ENCODE measurements around the gene USP14. TPM values are rescaled to one million over a fixed set of nuclear protein-coding genes. Genes with fewer than 3 reads are reported as not detected.

Gene USP14
- total RNA-seq, 2 experiments from 2014 or later, result 94.7 to 101 TPM

DNA sequence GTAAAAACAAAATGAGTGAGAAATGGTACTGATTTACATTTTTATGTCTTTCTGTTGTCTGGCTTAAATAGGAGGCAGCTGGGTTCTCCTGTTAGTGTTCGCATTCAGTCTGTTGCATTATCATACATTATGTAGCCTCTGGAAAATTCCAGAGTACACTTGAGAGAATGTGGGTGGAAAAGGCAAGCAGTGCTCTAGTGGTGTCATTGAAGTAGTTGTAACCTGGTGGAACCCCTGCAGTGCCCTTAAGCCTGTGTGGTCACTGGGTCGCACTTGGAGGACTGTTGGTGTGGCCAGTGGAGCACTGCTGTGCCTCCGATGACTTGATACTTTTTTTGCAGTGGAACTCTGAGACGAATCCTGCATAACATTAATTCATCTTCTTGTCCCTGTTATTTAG lies 52.4 kb downstream of the USP14 start:
- POLR2A ChIA-PET, result no interaction called here
- Mint-ChIP-seq H3K27me3 (no peaks in the 10 kb centered on the region), H3K36me3 (ENCODE audit: low read depth) (peaks cover 66% of the 10 kb centered on the region), H3K9me3 (ENCODE audit: low read depth) (no peaks in the 10 kb centered on the region), H3K4me1 (no peaks in the 10 kb centered on the region), H3K4me3 (no peak overlapping the region), H3K27ac (peak overlapping the region; percentile 60)
- CTCF ChIA-PET, result no interaction called here
- ATAC-seq, result no peak
- no peak for DNase-seq
- intact Hi-C loops (cut with DNase I, micrococcal nuclease), result loop anchor here in 1 of 2 experiments (5.0 kb wide), 1 partner anchor 42 kb away; no protein-coding TSS in a partner anchor

DNA sequence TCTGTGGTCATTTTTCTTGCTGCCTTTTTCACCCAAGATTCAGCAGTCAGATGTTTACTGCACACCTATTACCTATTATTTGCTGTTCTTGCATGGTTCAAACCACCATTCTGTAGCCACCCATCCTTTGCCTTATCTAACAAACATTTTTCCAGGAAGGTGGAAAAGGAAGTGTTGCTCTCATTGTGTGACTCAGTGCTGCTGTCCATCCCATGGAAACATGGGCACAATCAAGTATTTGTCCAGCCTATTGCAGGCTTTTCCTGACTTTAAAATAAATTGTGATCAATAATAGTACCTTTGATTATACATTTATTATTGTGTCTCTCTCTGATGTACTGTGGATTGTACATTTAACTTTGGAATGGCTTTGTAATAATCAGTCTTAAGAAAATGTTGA lies 53.2 kb downstream of the USP14 start:
- no peaks in the 10 kb centered on the region for H3K4me1 Mint-ChIP-seq
- no peaks in the 10 kb centered on the region for H3K27me3 Mint-ChIP-seq
- DNase-seq (no peak), ATAC-seq (no peak)
- H3K4me3 Mint-ChIP-seq, result no peak overlapping the region
- CTCF ChIA-PET, result interaction anchor here (1.1 kb wide), 1 partner anchor 24 kb away, joined by 3 read pairs; no protein-coding TSS in a partner anchor
- POLR2A ChIA-PET, result no interaction called here
- H3K9me3 Mint-ChIP-seq (ENCODE audit: low read depth), result no peaks in the 10 kb centered on the region
- peak overlapping the region; percentile 58 for H3K27ac Mint-ChIP-seq
- peaks cover 62% of the 10 kb centered on the region for H3K36me3 Mint-ChIP-seq (ENCODE audit: low read depth)
- intact Hi-C loops (cut with DNase I, micrococcal nuclease), result loop anchor here in 1 of 2 experiments (5.0 kb wide), 1 partner anchor 41 kb away; no protein-coding TSS in a partner anchor

DNA sequence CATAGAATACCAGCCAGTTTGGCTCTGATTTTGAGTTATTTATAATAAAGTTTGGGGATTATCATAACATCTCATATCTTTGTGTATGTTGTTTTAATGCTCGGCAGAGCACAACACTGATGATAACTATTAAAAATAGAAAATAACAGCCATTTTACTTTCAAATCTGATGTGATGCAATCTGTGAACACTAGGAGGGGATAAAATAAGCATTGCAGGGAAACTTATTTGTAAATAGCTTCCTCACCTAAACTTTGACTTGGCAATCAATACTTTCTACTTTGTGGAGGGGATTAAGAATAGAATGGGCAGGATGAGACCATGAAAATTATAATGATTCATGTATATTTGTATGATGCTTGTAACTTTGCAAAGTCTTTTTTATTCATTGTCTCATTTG lies 54.4 kb downstream of the USP14 start:
- Mint-ChIP-seq H3K9me3 (ENCODE audit: low read depth) (no peaks in the 10 kb centered on the region), H3K27ac (no peak overlapping the region), H3K27me3 (no peaks in the 10 kb centered on the region), H3K4me3 (no peak overlapping the region), H3K4me1 (no peaks in the 10 kb centered on the region), H3K36me3 (ENCODE audit: low read depth) (peaks cover 66% of the 10 kb centered on the region)
- CTCF ChIA-PET, result interaction anchor here (1.1 to 1.7 kb wide), 4 partner anchors 10 to 23 kb away, joined by 3 to 5 read pairs (median 4); no protein-coding TSS in a partner anchor
- POLR2A ChIA-PET, result no interaction called here
- DNase-seq (no peak), ATAC-seq (no peak)
- intact Hi-C loops (cut with DNase I, micrococcal nuclease), result loop anchor here in 1 of 2 experiments (5.0 kb wide), 1 partner anchor 40 kb away; no protein-coding TSS in a partner anchor

DNA sequence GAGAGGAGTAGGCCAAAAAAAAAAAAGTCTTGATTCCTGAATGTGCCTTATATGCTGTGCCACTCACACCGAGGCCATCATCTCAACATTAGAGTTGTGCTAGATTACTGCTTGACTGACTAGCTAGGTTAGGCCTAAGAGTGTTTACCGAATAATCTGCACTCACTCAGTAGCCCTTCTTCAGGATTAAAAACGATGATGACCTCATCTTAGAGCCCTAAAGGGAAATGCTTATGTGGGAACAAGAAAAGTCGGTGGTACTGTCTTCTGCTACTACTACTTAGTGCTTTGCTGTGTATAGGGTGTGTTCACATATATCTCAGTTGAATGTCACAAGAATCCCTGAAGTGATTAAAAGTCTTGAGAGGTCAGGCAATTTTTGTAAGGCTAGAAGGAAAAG lies 55.1 kb downstream of the USP14 start:
- Mint-ChIP-seq H3K4me1 (no peaks in the 10 kb centered on the region), H3K36me3 (ENCODE audit: low read depth) (peaks cover 66% of the 10 kb centered on the region), H3K4me3 (no peak overlapping the region), H3K9me3 (ENCODE audit: low read depth) (no peaks in the 10 kb centered on the region), H3K27ac (no peak overlapping the region), H3K27me3 (no peaks in the 10 kb centered on the region)
- no peak for ATAC-seq
- ChIA-PET CTCF (interaction anchor here (0.7 to 1.7 kb wide), 4 partner anchors 10 to 389 kb away, joined by 3 to 6 read pairs (median 4); no protein-coding TSS in a partner anchor), POLR2A (interaction anchor here (0.7 kb wide), 1 partner anchor 72 kb away, joined by 8 read pairs; no protein-coding TSS in a partner anchor)
- intact Hi-C loops (cut with DNase I, micrococcal nuclease), result loop anchor here in 1 of 2 experiments (5.0 kb wide), 1 partner anchor 39 kb away; no protein-coding TSS in a partner anchor
- no peak for DNase-seq

- DNase-seq (no peak), ATAC-seq (no peak)
- no peaks in the 10 kb centered on the region for H3K9me3 Mint-ChIP-seq (ENCODE audit: low read depth)
- H3K36me3 Mint-ChIP-seq (ENCODE audit: low read depth), result peaks cover 66% of the 10 kb centered on the region
- ChIA-PET POLR2A (interaction anchor here (0.7 kb wide), 1 partner anchor 73 kb away, joined by 8 read pairs; no protein-coding TSS in a partner anchor), CTCF (interaction anchor here (0.5 to 1.7 kb wide), 5 partner anchors 9 to 388 kb away, joined by 3 to 6 read pairs (median 3); no protein-coding TSS in a partner anchor)
- no peaks in the 10 kb centered on the region for H3K4me1 Mint-ChIP-seq
- H3K4me3 Mint-ChIP-seq, result no peak overlapping the region
- H3K27me3 Mint-ChIP-seq, result no peaks in the 10 kb centered on the region
- intact Hi-C loops (cut with DNase I, micrococcal nuclease), result loop anchor here in 1 of 2 experiments (5.0 kb wide), 1 partner anchor 38 kb away; no protein-coding TSS in a partner anchor
- no peak overlapping the region for H3K27ac Mint-ChIP-seq
These were observed 55.6 kb downstream of the USP14 start for GRCh38 chr18:213966-214365.

GRCh38 chr18:215448-216010 lies 57.2 kb downstream of the USP14 start:
- no peak for ATAC-seq
- Mint-ChIP-seq H3K36me3 (ENCODE audit: low read depth) (peaks cover 56% of the 10 kb centered on the region), H3K9me3 (ENCODE audit: low read depth) (no peaks in the 10 kb centered on the region), H3K27me3 (no peaks in the 10 kb centered on the region), H3K4me1 (no peaks in the 10 kb centered on the region), H3K4me3 (no peak overlapping the region), H3K27ac (no peak overlapping the region)
- no peak for DNase-seq
- ChIA-PET CTCF (interaction anchor here (1.1 kb wide), 1 partner anchor 34 kb away, joined by 3 read pairs; no protein-coding TSS in a partner anchor), POLR2A (no interaction called here)
- intact Hi-C loops (cut with DNase I, micrococcal nuclease), result no loop called here

DNA sequence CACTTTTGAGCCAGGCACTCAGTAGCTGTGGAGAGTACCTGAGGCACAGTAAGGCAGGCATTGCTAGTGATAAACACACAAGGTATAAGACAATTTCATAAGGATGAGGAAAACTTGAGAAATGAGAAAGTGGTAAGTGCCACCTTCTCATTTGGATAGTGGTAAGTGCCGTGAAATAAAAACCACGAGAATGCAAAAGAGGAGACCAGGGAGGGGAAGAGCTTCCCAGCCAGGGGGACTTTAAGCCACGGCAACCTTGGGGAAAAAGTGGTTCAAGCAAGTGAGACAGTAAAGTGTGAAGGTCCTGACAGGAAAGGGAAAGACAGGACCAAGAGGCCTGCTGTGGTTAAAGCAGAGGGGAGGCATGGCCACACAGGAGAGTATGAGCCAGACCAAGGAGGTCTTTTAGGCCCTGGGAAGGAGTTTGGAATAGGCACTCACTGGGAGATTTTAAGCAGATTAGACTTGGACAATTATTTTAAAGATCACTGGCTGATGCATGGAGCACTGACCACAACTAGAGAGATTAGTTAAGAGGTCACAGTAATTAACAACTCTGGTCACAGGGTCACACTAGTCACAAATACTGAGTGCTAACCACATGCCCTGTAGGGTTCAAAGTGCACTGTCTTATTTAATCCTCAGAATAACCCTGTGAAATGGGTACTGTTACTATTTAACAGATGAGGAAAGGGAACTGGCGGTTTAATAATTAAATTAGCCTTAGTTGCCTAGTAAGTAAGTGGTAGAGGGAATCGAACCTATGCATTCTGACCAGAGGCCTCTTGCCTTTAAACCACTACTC lies 59.4 kb downstream of the USP14 start:
- Mint-ChIP-seq H3K4me3 (no peak overlapping the region), H3K36me3 (ENCODE audit: low read depth) (peaks cover 51% of the 10 kb centered on the region), H3K4me1 (no peaks in the 10 kb centered on the region), H3K27me3 (no peaks in the 10 kb centered on the region), H3K9me3 (ENCODE audit: low read depth) (no peaks in the 10 kb centered on the region), H3K27ac (peak overlapping the region; percentile 64)
- no peak for DNase-seq
- intact Hi-C loops (cut with DNase I, micrococcal nuclease), result no loop called here
- CTCF ChIA-PET, result no interaction called here
- ATAC-seq, result peak; percentile 49
- POLR2A ChIA-PET, result no interaction called here

DNA sequence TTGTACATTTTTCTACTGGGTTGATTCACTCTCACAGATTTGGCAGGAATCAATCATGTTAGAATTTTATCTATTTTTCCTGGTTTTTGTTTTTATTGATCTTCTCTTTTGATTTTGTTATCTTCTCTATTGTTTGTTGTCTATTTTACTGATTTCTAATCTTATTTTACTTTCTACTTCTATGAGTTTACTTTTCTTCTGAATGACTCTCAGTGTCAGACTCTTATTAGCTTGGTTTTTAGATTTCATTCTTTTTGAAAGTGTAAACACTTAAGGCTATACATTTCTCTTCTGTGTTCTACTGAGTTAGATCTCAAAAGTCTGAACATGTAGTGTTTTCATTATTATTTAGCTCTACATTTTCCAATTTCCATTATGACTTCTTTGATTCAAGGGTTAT lies 62.4 kb downstream of the USP14 start:
- Mint-ChIP-seq H3K36me3 (ENCODE audit: low read depth) (peaks cover 49% of the 10 kb centered on the region), H3K4me1 (no peaks in the 10 kb centered on the region), H3K9me3 (ENCODE audit: low read depth) (no peaks in the 10 kb centered on the region), H3K27ac (peak overlapping the region; percentile 26), H3K4me3 (no peak overlapping the region), H3K27me3 (no peaks in the 10 kb centered on the region)
- DNase-seq, result no peak
- intact Hi-C loops (cut with DNase I, micrococcal nuclease), result loop anchor here in 1 of 2 experiments (5.0 kb wide), 1 partner anchor 42 kb away; no protein-coding TSS in a partner anchor
- POLR2A ChIA-PET, result no interaction called here
- ATAC-seq, result no peak
- CTCF ChIA-PET, result interaction anchor here (0.9 kb wide), 1 partner anchor 9 kb away, joined by 3 read pairs; no protein-coding TSS in a partner anchor

- POLR2A ChIA-PET, result no interaction called here
- H3K27ac Mint-ChIP-seq, result no peak overlapping the region
- H3K27me3 Mint-ChIP-seq, result no peaks in the 10 kb centered on the region
- CTCF ChIA-PET, result interaction anchor here (1.2 kb wide), 1 partner anchor 18 kb away, joined by 3 read pairs; no protein-coding TSS in a partner anchor
- no peak for DNase-seq
- H3K4me1 Mint-ChIP-seq, result no peaks in the 10 kb centered on the region
- no peak for ATAC-seq
- peaks cover 49% of the 10 kb centered on the region for H3K36me3 Mint-ChIP-seq (ENCODE audit: low read depth)
- no peaks in the 10 kb centered on the region for H3K9me3 Mint-ChIP-seq (ENCODE audit: low read depth)
- H3K4me3 Mint-ChIP-seq, result no peak overlapping the region
- intact Hi-C loops (cut with DNase I, micrococcal nuclease), result no loop called here
These were observed 67.4 kb downstream of the USP14 start for GRCh38 chr18:225745-226144.

- DNase-seq, result no peak
- H3K4me3 Mint-ChIP-seq, result no peak overlapping the region
- H3K36me3 Mint-ChIP-seq (ENCODE audit: low read depth), result peaks cover 42% of the 10 kb centered on the region
- H3K27ac Mint-ChIP-seq, result no peak overlapping the region
- H3K9me3 Mint-ChIP-seq (ENCODE audit: low read depth), result no peaks in the 10 kb centered on the region
- CTCF ChIA-PET, result interaction anchor here (1.2 to 1.4 kb wide), 2 partner anchors 8 to 23 kb away, joined by 3 to 4 read pairs; no protein-coding TSS in a partner anchor
- intact Hi-C loops (cut with DNase I, micrococcal nuclease), result no loop called here
- POLR2A ChIA-PET, result no interaction called here
- H3K4me1 Mint-ChIP-seq, result no peaks in the 10 kb centered on the region
- no peak for ATAC-seq
- no peaks in the 10 kb centered on the region for H3K27me3 Mint-ChIP-seq
These were observed 69.0 kb downstream of the USP14 start for GRCh38 chr18:227374-227773.

DNA sequence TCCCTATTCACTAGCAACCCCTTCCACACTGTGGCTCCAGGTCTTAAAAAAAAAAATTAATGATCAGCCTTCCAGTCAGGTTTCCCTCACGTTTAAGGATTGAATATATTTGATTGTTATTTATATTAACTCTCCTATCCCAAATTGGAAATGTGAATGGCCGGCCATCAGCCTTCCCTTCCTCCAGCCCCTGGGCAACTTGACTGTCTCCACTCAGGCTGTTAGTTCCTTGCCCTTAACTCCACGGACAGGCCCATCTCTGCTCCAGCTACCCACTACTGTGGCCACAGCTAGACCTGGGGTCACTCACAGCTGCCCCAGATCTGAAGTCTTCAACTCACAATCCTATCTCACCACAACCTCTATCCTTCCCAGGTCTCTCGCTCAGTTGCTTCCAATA lies 69.5 kb downstream of the USP14 start:
- POLR2A ChIA-PET, result no interaction called here
- no peak overlapping the region for H3K27ac Mint-ChIP-seq
- no peaks in the 10 kb centered on the region for H3K4me1 Mint-ChIP-seq
- intact Hi-C loops (cut with DNase I, micrococcal nuclease), result no loop called here
- no peaks in the 10 kb centered on the region for H3K27me3 Mint-ChIP-seq
- no peak for ATAC-seq
- CTCF ChIA-PET, result no interaction called here
- peaks cover 38% of the 10 kb centered on the region for H3K36me3 Mint-ChIP-seq (ENCODE audit: low read depth)
- H3K4me3 Mint-ChIP-seq, result no peak overlapping the region
- no peak for DNase-seq
- no peaks in the 10 kb centered on the region for H3K9me3 Mint-ChIP-seq (ENCODE audit: low read depth)

All from activated CD4-positive, alpha-beta T cell treated with anti-CD3 and anti-CD28 coated beads for 36 hours (primary cell).